Glomerular visceral epithelial cell (primary cell): ENCODE measurements around the gene ACAP1.

Experiments
- DNase-seq: peaks from one replicate; pipeline ENCODE4 v3.0.0-alpha.2; 2016; ENCODE audit errors: extremely low spot score

ACAP1 gene

GRCh38 chr17:7309628-7310027 is 26.7 kb upstream of the ACAP1 start:
- DNase-seq = no peak

- no peak for DNase-seq
Observed at GRCh38 chr17:7311110-7311705, 25.1 kb upstream of the ACAP1 start.

GRCh38 chr17:7312432-7313087 is 23.8 kb upstream of the ACAP1 start:
- DNase-seq = no peak

DNA sequence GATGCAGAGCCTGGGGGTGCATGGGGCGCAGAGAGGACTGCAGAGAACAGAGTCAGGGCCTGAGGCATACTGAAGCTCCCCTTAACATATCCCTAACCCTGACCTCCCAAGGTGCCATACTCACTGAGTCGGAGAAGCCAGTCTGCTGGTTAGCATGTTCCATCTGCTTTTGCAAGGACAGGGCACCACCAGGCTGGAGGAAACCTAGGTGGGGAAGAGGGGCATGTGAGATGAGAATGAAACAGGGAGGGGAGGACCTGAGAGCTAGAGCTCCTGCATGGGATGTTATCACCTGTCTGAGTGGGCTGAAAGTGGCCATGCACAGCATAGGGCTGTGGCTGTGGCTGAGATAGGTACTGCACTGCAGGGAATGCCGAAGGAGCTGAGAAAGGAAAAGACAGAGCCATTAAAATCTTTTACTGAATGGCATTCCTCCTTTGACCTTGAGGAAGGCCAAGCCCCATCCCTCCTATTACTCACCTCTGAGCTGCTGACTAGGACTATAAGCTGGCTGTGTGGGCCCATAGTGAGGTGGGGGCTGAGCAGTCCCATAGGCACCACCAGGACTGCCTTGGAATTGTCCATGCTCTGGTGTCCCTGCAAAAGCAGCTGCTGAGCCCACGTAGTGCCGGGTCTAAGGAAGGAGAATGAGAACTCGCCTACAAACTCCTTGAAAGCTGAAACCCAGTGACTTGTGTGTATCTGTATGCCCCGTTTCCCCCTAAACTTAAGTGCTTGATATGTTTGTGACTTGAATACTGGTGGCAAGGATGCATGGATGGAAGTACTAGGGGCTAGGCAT is 23.0 kb upstream of the ACAP1 start:
- peak; percentile 30 for DNase-seq

GRCh38 chr17:7313890-7314718 is 22.2 kb upstream of the ACAP1 start:
- no peak for DNase-seq

DNA sequence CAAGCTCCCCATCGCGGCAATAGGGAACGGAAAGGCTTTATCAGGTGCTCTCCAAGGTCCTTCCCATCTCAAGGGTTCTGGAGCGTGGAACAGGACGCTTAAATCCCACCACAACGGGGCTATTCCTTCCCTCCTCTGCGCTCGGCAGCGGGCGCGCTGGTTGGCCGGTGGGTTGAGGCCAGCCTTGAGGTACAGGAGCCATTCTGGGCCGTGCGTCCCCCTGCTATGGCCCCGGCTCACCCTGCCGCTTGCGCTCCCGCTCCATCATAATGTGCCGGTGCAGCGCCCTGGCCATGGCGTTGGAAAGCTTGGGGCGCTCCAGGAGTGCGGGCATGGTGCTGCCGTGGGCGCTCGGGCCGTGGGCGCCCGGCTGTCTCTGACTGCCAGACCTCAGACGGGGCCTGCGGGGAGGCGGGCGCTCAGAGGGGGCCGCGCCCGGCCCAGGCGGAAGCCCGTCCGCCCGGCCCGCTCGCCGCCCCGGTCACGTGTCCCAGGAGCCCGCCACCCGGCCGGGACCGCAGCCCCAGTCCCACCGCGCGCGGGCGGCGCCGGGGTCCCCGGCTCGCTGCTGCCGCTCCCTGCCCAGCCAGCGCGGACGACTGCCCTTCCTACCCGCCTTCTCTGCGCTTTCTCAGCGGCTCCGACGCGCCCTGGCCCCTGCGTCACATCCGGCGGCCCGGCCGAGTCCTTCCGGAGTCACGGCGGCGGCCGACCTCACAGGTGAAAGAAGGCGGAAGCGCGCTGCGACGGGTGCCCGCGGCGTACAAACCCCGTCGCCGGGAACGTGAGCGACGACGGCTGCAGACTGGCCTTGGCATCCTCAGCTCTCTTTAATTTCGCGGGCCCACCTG is 21.4 kb upstream of the ACAP1 start, which contains the start of gene GPS2:
GPS2 (minus strand) TSS at position 642 of the 851 bp plus-strand sequence; CDS start at position 334, 308 bp downstream.
- DNase-seq = peak; percentile 85

DNA sequence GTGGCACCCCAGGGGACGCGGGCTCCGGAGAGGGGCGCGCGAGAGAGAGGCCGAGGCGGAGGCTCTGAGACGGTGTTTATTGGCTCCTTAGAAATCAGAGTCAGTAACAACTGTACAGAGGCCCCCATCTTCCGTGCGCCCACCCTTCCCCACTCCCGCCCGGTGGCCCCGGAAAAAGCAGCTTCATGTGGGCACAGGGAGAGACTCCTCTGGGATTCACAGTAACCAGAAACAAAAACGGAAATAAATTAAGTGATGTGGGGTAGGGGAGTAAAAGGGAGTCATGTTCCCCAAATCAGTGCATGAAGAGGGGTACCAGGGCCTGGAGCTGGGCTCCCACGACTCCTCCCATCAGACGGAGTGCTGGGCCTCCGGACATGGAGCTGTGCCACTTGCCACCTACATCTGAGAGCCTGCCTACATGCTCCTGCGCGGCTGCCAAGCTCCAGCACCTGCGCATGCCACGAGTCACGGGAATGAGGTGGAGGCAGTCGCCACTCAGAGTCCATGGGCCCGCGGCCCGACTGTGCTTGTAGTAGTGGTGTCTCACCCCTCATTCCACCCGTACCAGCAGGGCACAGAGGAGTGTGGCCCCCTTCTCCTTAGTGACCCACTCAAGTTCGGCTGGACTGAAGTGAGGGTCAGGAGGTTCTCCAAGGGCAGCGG is 20.6 kb upstream of the ACAP1 start:
- no peak for DNase-seq

DNA sequence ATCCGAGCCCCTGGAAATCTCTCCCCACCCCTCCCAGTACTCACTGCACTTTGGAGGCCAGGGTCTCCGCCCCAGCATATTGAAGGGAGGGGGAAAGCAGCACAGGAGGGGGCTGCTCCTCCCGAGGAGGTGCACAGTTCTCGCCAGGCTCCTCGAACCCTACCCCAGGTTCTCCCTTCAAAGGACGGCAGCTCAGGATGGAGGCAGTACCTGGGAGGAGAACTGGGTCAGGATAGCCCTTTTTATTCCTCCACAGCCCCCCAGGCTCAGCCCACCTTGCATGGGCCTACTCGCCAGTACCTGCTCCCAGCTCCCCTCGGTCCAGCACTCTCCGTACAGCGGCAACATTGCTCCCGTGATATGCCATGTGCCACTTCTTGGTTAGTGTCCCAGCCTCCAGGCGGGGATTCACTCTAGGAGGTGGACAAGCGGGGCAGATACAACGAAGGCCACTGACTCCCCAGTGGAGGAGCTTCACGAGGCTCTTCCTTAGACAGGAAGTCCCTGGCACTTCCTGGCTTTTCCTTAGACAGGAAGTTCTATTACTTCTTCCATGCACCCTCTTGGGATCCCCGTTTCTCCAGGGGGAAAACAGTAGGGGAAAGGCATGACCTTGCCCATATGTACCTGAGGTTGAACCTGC is 19.0 kb upstream of the ACAP1 start:
- no peak for DNase-seq

DNA sequence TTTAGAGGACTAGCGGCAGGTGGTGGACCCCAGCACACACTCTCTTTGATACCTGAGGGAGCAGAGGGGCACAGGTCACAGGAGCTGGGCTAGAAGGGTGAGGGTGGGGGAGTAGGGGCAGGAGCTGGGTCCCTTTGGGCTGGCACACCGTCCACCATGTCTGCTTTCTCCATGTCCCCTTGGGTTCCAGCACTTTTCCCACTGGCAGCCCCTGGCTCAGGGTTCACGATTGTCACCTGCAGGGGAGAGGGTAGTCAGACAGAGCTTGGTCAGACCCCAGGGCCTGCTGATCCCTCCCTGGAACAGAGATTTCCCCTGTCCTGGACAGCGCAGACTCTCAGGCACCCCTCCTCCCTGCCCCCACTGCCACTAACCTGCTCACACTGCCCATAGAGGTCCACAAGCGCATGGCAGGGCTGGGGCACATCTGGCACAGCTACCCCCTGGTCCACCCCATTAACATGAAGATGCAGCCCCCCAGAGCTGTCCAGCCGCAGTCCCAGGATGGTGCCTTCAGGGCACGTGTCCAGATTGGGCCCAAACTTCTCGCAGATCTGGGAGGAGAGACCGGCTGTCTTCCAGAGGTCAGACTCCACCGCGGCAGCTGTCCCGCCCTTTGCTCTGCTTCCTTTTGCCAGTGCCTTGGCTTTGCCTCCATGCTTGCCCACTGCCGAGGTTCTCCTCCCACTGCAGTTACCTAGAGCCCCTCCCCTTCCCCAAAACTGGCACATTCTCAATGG is 18.0 kb upstream of the ACAP1 start:
- no peak for DNase-seq

DNA sequence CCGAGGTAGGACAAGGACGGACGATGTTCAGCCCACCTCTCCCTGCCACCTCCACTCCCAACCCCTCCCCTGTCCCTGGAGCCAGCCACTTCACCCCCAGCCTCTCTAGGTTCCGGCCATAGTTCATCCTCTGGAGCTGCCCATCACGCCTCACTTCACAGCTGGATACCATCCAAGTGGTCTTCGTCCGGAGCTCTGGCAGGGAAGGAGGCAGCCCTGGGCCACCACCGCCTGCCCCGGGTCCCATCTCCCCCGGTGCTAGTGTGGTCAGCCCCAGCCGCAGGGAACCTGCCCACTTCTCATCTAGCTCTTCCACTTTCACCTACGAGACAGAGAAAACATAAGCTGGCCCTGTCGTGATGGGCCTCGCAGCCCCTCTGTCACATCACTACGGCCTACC is 14.9 kb upstream of the ACAP1 start:
- DNase-seq = no peak

GRCh38 chr17:7322520-7323194 is 13.7 kb upstream of the ACAP1 start:
- DNase-seq = no peak

- no peak for DNase-seq
Observed at GRCh38 chr17:7323731-7324437, 12.4 kb upstream of the ACAP1 start.

GRCh38 chr17:7324438-7324779 is 11.9 kb upstream of the ACAP1 start:
- DNase-seq = no peak

GRCh38 chr17:7325031-7325528 is 11.2 kb upstream of the ACAP1 start:
- no peak for DNase-seq

DNA sequence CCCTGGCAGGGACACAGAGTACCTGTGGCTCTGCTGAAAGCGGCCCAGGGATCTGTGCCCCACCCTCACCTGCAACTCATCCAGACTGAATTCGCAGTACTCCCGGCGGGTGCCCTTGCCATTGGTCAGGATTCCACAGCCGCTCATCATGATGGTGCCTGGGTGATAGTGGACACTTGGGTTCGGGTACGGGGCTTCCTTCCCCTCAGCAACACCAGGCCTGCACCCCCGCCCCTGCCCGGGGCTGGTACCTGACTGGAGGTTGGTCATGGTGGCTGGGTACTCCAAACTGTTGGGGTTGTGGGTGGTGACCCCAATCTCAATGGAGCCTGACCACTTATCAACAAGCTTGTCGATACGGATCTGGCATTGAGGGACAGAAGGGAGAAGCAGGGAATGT is 10.1 kb upstream of the ACAP1 start:
- DNase-seq = no peak

GRCh38 chr17:7327056-7327455 is 9.3 kb upstream of the ACAP1 start:
- no peak for DNase-seq

DNA sequence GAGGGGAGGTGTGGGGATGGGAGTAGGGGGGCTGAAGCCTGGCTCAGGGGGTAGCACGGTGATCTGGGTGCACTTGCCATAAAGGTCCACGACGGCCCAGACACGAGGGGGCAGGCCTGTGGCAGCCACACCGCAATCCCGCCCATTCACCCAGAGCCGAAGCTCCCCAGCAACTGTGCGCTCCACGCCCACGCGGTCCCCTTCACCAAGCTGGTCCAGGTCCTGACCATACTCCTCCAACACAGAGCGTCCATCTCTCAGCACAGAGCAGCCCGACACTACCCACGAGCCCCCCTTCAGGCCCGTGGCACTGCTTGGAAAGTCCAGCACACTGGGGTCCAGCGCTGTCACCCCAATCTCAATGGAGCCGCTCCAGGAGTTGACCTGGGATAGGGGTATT is 8.8 kb upstream of the ACAP1 start:
- DNase-seq = no peak

- no peak for DNase-seq
Observed at GRCh38 chr17:7328009-7328408, 8.3 kb upstream of the ACAP1 start.
